Activated effector memory CD4-positive, alpha-beta T cell treated with Interleukin-2 at 50 U/mL for 16 hours (primary cell): ENCODE results near the gene UMAD1.
"Not testable (repeated sequence)": the region's sequence is repeated elsewhere in the genome, so short reads cannot be mapped to it uniquely, and the experiment has no call there.

Source experiments
- DNase-seq: peaks from one replicate; pipeline ENCODE4 v3.0.0-alpha.2; 2020

Gene UMAD1

GRCh38 chr7:7805511-7806153, 165.1 kb downstream of the UMAD1 start:
- DNase-seq: no peak

GRCh38 chr7:7808156-7808555, 167.6 kb downstream of the UMAD1 start:
- no peak for DNase-seq

DNA sequence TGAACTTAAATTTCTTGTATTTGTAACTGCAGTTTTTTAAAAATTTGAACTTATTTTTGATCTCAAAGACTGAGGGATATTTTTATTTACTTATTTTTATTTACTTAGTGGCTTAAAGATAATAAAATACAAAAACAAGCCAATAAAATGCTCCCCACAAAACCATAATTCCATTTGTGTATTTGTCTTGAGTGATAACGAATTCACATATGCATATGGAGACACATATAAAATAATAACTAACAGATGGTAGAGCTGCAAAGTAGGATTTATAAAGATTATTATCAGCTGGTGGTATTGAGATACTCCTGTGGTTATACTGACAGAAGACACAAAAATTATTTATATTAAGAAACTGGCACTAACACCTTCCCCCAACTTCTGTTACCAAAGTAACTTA, 168.1 kb downstream of the UMAD1 start:
- DNase-seq: no peak

GRCh38 chr7:7810380-7810779, 169.8 kb downstream of the UMAD1 start:
- DNase-seq: no peak

- no peak for DNase-seq
Observed at GRCh38 chr7:7810826-7811225, 170.3 kb downstream of the UMAD1 start.

DNA sequence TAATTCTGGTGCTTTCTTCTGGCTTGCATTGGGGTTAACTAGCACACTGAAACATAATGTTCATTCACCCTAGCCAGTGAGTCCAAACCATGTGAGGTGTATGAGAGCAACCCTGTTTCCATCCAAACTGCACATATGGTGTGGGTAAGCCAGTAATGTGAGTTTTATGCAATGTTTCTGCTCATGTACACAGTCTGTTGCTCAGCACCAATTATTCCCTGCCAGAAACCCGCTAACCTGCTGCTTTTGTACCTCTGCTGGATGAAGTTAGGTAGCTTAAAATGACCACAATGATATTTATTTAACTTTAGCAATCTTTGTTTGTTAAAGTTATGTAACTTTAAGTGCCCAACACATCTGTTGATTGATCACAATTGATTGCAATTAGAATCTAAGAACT, 171.6 kb downstream of the UMAD1 start:
- DNase-seq: no peak

- no peak for DNase-seq
Observed at GRCh38 chr7:7815395-7815794, 174.8 kb downstream of the UMAD1 start.

GRCh38 chr7:7816084-7816483, 175.5 kb downstream of the UMAD1 start:
- DNase-seq: no peak

DNA sequence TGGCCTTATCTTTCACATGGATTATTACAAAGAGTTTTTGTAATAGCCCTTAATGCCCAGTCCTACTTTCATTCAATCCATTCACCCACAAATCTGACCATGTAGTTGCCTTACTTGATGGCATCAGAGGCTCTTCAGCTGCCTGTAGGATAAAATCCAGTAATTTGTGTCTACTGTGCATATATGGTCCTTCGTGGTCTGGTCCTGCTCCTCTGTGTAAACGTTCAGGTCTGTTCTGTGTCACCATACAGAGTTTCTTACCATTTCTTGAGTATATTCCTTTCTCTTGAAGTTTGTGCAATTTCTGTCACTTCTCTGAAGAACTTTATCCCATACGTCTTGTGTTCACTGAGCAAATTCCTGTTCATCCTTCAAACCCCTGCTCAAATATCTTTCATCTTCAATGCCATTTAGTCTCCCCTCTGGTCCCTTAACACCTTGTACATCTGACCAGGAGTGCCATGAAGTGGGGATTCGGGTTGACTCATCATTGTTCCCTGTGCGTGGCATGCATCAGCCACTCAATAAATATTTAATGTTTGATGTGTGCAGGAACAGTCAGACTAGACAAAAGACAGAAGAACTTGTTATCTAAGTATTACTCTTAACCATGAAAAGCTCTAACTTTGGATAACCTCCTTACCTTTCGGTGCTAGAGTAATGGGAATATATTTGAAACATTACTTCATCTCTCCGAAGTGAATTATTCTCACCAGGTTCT, 176.4 kb downstream of the UMAD1 start:
- DNase-seq: no peak

DNA sequence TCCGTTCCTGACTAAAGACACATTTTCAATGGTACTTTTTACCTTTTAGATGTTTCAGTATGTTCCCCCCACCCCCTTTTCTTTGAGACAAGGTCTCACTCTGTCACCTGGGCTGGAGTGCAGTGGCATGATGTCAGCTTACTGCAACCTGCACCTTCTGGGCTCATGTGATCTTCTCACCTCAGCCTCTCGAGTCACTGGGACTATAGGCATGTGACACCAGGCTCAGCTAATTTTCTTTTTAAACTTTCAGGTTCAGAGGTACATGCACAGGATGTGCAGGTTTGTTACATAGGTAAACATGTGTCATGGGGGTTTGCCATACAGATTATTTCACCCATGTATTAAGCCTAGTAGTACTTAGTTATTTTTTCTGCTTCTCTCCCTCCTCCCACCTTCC, 177.2 kb downstream of the UMAD1 start:
- no peak for DNase-seq

GRCh38 chr7:7818179-7818578, 177.6 kb downstream of the UMAD1 start:
- not testable (repeated sequence) for DNase-seq

GRCh38 chr7:7819442-7820247, 179.1 kb downstream of the UMAD1 start:
- no peak for DNase-seq

DNA sequence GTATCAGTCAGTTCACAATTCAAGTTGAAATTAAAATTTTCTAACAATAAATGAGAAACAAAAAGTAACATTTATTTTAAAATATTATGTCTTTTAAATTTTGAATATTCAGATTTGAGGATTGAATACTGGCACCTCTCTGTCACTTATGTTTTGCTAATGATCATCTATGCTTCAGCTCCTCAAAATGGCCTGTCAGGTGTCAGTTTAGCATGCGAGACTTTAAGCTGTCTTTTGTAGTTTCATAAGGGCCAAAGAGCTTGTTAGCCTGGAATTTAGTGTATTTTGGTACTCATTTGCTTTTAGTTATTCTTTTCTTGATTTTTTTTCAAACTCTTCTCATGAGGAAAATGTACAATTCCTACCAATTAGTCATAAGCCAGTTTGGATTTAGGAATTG, 179.9 kb downstream of the UMAD1 start:
- DNase-seq: no peak

- no peak for DNase-seq
Observed at GRCh38 chr7:7820939-7821338, 180.4 kb downstream of the UMAD1 start.

DNA sequence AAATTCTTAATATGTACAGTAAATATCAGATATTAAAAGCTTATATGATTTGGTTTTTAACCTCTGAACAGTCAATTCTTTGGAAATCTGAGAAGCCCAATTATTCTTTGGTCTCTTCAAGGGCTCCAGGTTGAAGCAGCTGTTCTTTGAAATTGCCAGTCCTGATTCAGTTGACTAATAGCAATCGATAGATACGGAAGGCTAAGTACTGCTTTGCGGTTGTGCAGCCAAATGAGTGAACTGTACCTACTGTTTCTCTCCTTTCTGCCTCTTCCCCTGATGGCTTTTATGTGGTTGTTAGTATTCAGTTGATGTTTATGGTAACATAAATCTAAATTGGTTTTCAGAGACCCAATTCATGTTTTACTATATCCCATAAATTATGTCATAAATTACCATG, 181.0 kb downstream of the UMAD1 start:
- no peak for DNase-seq

- not testable (repeated sequence) for DNase-seq
Observed at GRCh38 chr7:7825294-7825693, 184.7 kb downstream of the UMAD1 start.

DNA sequence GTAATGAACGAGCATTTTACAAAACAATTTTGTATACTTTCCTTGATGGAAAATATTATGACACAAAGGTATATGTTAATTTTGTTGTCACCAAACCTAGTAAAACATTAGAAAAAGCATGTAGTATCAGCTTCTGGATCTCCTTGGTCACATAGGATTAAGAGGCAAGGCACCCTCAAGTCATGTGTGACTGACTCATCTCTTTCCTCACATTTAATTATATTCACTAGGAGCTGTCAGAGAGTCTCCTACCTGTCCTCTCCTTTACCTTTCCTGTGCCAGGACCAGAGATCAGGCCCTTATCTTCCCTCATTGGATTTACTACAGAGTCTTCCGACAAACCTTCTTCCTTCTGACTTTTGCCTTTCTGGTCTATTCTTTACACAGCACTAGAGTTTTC, 189.1 kb downstream of the UMAD1 start:
- no peak for DNase-seq

- no peak for DNase-seq
Observed at GRCh38 chr7:7830122-7830878, 189.7 kb downstream of the UMAD1 start.

- no peak for DNase-seq
Observed at GRCh38 chr7:7832518-7832917, 192.0 kb downstream of the UMAD1 start.

- DNase-seq: no peak
Observed at GRCh38 chr7:7834761-7835160, 194.2 kb downstream of the UMAD1 start.

- DNase-seq: no peak
Observed at GRCh38 chr7:7841027-7841426, 200.5 kb downstream of the UMAD1 start.

GRCh38 chr7:7843240-7843639, 202.7 kb downstream of the UMAD1 start:
- no peak for DNase-seq

DNA sequence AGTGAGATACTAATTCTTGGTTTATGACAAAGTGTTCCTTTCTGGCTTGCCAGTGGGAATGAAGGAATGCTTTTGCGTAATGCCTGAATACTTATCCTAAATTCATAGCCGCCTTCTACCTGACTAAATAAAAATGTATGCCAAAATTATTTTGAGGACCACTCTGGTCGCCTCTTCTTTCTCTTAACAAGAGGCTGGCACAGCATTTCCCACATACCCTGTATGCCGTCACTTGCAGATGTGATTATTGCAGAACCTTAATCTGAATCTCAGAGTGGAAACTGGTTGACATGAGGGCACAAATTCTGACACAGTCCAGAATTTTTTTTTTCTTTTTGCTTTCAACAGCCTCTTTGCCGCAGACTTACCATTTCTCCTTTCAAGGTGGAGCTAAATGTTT, 203.4 kb downstream of the UMAD1 start:
- DNase-seq: no peak
